ENCODE results near the gene ZNF438.

The ZNF438 gene

GRCh38 chr10:30885423-30885822, 146.2 kb downstream of the ZNF438 start:
- H3K9me3 ChIP-seq, result no peaks in the 10 kb centered on the region
- no peak for TF ChIP-seq CTCF (IDR thresholded peaks at IDR 0.05; ENCODE audit: low read depth, low read length)
- no peaks in the 10 kb centered on the region for H3K27me3 ChIP-seq
- H3K4me1 ChIP-seq, result no peaks in the 10 kb centered on the region
- no peaks in the 10 kb centered on the region for H3K36me3 ChIP-seq
- DNase-seq, result no peak
- H3K4me3 ChIP-seq (ENCODE audit: low read depth, low read length), result no peak overlapping the region

GRCh38 chr10:30883751-30884150, 147.9 kb downstream of the ZNF438 start:
- Histone ChIP-seq H3K27me3 (no peaks in the 10 kb centered on the region), H3K4me1 (no peaks in the 10 kb centered on the region), H3K4me3 (ENCODE audit: low read depth, low read length) (no peak overlapping the region)

GRCh38 chr10:30883116-30883515, 148.5 kb downstream of the ZNF438 start:
- TF ChIP-seq CTCF (IDR thresholded peaks at IDR 0.05; ENCODE audit: low read depth, low read length), result no peak
- Histone ChIP-seq H3K27me3 (no peaks in the 10 kb centered on the region), H3K4me3 (ENCODE audit: low read depth, low read length) (no peak overlapping the region), H3K4me1 (no peaks in the 10 kb centered on the region), H3K9me3 (no peaks in the 10 kb centered on the region), H3K36me3 (no peaks in the 10 kb centered on the region)
- DNase-seq, result no peak

More at GRCh38 chr10:30883751-30884150, 147.9 kb downstream of the ZNF438 start:
- DNase-seq, result no peak
- no peak for TF ChIP-seq CTCF (IDR thresholded peaks at IDR 0.05; ENCODE audit: low read depth, low read length)
- no peaks in the 10 kb centered on the region for H3K36me3 ChIP-seq
- H3K9me3 ChIP-seq, result no peaks in the 10 kb centered on the region

GRCh38 chr10:30882281-30882680, 149.4 kb downstream of the ZNF438 start:
- no peak for TF ChIP-seq CTCF (IDR thresholded peaks at IDR 0.05; ENCODE audit: low read depth, low read length)
- no peaks in the 10 kb centered on the region for H3K9me3 ChIP-seq

GRCh38 chr10:30878920-30879319, 152.7 kb downstream of the ZNF438 start:
- Histone ChIP-seq H3K4me3 (ENCODE audit: low read depth, low read length) (no peak overlapping the region), H3K9me3 (no peaks in the 10 kb centered on the region), H3K4me1 (no peaks in the 10 kb centered on the region), H3K36me3 (no peaks in the 10 kb centered on the region), H3K27me3 (no peaks in the 10 kb centered on the region)
- no peak for TF ChIP-seq CTCF (IDR thresholded peaks at IDR 0.05; ENCODE audit: low read depth, low read length)
- DNase-seq, result no peak

More at GRCh38 chr10:30882281-30882680, 149.4 kb downstream of the ZNF438 start:
- H3K4me1 ChIP-seq, result no peaks in the 10 kb centered on the region
- no peaks in the 10 kb centered on the region for H3K27me3 ChIP-seq
- H3K36me3 ChIP-seq, result no peaks in the 10 kb centered on the region
- H3K4me3 ChIP-seq (ENCODE audit: low read depth, low read length), result no peak overlapping the region
- DNase-seq, result no peak

GRCh38 chr10:30877111-30877510, 154.6 kb downstream of the ZNF438 start:
- DNase-seq, result no peak
- H3K36me3 ChIP-seq, result no peaks in the 10 kb centered on the region
- no peak overlapping the region for H3K4me3 ChIP-seq (ENCODE audit: low read depth, low read length)
- H3K27me3 ChIP-seq, result no peaks in the 10 kb centered on the region
- no peaks in the 10 kb centered on the region for H3K9me3 ChIP-seq
- no peak for TF ChIP-seq CTCF (IDR thresholded peaks at IDR 0.05; ENCODE audit: low read depth, low read length)
- no peaks in the 10 kb centered on the region for H3K4me1 ChIP-seq

Measured in BE2C (cell line).